Islet of Langerhans (tissue), 1 donor: ENCODE data around the gene ARL10.

Experiments used
- FAIRE-seq: peaks from one replicate; lab custom pipeline; 2011; peaks lifted over from hg19 to GRCh38; lab: Jason Lieb, UNC

The ARL10 gene, protein sequence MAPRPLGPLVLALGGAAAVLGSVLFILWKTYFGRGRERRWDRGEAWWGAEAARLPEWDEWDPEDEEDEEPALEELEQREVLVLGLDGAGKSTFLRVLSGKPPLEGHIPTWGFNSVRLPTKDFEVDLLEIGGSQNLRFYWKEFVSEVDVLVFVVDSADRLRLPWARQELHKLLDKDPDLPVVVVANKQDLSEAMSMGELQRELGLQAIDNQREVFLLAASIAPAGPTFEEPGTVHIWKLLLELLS

DNA sequence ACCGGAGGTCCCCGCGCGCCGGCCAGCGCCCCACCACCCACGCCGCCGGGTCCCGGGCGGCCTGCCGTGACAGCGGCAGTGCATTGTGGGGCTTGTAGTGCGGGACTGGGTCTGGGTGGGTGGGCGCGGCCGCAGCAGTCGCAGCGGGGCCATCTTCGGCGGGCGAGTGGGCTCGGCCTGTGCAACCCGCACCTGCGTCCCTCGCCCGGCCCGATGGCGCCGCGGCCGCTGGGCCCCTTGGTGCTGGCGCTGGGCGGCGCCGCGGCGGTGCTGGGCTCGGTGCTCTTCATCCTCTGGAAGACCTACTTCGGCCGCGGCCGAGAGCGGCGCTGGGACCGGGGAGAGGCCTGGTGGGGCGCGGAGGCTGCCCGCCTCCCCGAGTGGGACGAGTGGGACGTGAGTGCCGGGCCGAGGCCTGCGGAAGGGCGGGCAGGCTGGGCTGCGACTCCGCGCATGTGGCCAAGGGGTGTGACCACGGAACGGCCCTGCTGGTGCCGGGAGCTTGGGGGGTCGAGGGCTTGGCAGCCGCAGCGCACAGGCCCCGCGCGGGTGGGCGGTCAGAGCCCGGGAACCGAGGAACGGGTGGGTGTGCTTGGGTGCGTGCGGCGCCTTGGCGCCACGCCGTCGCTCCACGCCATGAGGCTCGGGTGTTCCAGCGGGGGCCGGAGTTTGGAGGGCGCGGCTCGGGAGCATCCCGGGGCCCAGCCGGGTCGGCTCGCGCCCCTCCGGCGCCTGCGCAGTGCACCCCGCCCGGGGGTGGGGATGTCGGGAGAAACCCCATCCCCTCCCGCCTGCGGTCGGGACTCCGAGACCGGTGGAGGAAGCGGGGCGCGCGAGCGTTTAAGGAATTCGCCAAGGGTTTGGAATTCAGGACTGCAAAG, at the start of gene ARL10:
Gene ARL10, plus strand, starts transcription at position 137 of the 881 bp plus-strand sequence. Its CDS starts 77 bp downstream, at position 214.
- FAIRE-seq, result no peak

DNA sequence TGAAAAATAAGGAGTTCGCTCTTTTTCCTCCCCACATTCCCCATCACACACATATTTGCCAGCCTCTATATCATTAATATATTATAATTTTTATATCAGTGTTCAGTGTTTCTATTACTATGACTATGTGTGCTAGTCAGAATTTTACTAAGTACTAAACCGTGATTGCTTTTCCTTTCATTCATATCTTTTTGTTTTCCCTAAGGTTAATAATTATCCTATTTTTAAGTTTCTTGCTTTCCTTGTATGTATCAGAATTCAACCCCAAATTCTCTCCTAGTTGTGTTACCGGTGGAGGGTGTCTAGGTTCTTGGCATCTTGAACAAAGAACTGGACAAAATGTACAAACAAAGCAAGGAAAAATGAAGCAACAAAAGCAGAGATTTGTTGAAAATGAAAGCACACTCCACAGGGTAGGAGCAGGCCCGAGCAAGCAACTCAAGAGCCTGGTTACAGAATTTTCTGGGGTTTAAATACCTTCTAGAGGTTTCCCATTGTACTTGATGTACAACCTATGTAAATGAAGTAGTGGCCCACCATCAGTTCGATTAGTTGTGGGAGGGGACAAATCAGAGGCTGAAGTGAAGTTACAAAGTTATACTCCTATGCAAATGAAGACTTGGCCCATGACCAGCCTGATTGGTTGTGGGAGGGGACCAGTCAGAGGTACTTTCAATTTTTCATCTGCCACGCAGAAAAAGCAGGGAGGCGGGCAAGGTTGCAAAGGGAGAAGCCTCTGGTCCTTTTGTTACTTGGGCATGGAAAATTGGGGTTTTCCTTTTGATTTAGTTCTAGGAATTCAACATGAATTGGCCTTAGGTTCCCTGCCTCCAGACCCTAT, 47.5 kb upstream of the ARL10 start:
- no peak for FAIRE-seq

DNA sequence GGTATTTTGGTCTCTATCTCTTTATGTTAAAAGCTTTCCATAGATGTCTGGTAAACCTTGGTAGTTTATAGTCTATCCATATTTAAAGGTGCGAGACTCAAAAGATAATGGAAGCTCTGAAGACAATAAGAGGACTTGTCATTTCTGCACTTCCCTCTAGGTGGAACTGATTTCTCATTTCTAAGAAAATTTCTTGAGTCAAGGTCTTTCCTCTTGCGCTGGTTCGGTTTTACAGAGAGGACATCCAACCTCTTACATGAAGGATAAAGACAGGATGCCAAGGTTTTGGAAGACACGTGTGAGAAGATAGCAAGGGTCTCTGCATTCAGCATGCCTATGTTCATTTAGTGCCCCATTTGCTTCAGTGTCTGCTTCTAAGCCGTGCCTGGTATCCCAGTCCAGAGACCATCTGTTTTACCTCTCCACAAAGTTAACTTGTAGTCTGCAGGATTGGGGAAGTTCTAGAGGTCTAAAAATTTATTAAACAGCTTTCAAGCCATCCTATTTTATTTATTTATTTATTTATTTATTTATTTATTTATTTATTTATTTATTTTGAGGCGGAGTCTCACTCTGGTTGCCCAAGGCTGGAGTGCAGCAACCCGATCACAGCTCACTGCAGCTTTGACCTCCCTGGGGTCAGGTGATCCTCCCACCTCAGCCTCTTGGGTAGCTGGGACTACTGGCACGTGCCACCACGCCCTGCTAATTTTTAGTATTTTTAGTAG, 45.3 kb upstream of the ARL10 start:
- no peak for FAIRE-seq

- FAIRE-seq, result no peak
These were observed 44.7 kb upstream of the ARL10 start for GRCh38 chr5:176320577-176320976.

GRCh38 chr5:176334031-176334770, 31.1 kb upstream of the ARL10 start:
- FAIRE-seq, result no peak

DNA sequence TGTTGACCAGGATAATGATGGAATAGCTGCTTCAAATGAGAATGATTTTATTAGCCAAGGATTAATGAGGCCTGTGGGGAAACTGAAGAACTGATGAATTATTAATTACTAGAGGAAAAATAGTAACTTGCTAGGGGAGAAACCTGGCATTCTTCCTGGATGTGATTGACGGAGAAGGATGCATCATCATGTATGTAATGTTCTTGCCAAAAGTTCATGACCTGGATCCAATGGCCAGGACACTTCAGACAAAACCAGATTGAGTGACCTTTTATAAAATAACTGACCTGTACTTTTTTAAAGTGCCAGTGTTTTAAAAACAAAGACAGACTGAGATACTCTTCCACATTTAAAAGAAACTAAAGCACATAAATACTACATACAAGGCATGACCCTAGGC, 27.4 kb upstream of the ARL10 start:
- FAIRE-seq, result no peak

DNA sequence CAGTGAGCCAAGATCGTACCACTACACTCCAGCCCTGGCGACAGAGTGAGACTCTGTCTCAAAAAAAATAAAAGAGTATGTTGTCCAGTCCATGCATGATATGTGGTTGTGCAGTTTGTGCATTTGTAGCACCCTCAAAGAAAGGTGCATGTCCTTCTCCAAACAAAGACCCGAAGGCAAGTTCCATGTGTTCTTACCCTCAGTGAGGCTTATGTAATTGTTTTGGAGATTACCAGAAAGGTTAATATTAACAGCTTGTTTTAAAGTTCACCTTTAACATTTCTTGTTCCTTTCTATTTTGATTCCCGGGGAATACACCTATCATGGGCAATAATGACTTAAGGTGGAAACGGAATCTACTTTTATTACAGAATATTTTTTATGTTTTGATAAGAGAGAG, 26.0 kb upstream of the ARL10 start:
- no peak for FAIRE-seq

DNA sequence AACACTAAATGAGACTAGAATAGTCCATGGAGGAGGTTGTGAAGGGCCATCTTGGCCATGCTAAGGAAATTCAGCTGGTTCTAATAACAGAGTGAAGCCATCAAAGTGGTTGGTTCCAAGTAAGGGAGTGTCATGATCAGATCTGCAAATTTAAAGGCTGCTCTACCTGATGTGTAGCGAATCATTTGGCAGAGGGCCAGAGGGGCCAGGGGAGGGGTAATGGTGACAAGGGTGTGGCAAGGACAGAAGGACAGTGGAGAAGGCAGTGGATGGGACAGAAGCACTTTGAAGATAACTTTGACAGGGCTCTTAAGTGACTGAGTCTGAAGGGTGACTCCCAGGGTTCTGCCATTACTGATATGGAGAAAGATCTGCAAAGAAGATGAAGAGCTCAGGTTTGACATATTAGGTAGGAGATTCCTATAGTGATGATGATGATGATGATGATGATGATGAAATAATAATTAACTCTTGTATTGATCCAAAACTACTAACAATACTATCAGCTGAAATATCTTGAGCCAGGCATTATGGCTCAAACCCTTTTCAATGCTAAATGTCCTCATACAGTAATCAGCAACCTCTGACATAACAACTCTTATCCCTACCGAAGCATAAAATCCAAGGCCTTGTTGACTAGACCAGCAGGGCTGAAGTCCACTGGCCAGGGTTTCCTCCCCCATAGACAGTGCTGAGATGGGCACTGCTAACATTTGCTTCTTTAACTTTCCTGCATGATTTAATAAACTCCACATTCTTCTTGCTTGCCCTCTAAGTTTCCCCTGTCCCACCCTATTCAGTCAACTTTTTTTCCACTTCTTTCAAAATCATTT, 23.7 kb upstream of the ARL10 start:
- no peak for FAIRE-seq

- no peak for FAIRE-seq
These were observed 23.2 kb upstream of the ARL10 start for GRCh38 chr5:176342158-176342483.

DNA sequence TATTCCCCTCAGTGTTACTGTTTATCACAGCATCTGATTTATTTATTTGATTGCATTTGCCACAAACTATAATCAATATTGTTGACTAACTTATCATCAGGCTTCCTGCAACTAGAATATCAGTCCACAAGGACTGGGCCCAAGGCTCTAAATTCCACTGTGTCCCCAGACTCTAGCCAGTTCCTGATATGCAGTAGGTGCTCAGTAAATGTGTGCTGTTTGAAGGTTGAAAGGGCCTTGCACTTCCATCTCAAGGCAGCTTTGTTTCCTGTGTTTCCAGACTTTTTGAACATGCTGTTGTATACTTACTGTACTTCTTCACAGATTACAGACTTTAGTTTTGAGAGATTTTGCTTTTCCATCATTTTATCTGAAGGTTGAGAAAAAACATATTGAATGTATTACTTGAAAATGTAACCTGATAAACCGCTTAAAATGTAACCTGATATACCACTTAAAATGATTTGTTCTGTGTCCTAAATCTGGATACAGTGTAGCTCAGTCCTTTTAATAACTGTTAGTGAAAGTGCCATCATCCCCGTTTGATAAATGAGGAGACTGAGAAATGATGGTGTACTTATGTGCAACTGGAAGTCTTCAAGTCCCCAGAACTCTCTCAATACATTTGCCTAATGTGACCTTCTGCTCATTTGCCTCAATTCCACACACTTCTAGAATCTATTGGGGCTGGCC, 22.4 kb upstream of the ARL10 start:
- no peak for FAIRE-seq

DNA sequence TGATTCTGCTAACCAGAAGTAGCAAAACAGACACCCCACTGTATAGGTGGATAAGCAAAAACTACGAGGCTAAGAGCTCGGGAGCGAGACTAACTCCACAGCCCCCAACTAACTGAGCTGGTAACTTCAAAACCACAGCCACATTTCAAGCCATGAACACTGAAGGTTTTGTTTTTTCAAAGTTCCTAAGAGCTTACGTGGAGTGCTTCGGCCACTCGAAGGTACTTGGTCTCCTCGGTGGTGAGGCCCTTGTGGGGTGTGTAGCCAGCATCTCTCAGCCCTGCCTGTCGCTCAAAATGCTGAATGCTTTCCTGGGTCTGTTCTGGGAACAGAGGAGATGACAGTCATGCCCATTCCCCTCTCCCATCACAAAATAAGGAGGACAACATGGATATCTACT, 14.9 kb upstream of the ARL10 start:
- FAIRE-seq, result no peak

GRCh38 chr5:176352116-176352878, 13.0 kb upstream of the ARL10 start:
- no peak for FAIRE-seq

DNA sequence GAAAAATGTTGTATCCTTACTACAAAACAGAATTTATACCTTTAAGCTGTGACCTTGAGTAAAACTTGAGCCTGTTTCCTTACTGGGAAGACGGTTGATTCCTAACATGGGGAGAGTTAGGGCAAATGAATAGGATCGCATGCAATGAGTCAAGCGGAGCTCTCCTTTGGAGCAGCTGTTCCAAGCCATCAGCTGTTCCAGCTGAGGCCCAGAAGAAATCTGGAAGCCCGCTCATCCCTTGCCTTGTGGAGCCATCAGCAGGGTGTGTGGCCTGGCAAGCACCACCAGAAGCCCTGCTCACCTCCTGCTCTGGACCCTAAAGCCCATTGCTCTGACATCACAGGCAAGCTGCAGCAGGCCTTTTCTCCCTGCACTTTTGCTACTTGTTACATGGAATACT, 11.8 kb upstream of the ARL10 start:
- no peak for FAIRE-seq

- no peak for FAIRE-seq
These were observed 9.7 kb upstream of the ARL10 start for GRCh38 chr5:176355400-176356178.

- FAIRE-seq, result no peak
These were observed 9.1 kb upstream of the ARL10 start for GRCh38 chr5:176356179-176356566.

- FAIRE-seq, result no peak
These were observed 5.6 kb upstream of the ARL10 start for GRCh38 chr5:176359658-176360057.

- FAIRE-seq, result no peak
These were observed 4.3 kb upstream of the ARL10 start for GRCh38 chr5:176360894-176361436.
